Neural cell (in vitro differentiated cells): ENCODE data around the gene OR2H2.

Source experiments
- EZH2 ChIP-seq: fragments of 200-600, 300-800 bp; shearing (Covaris generic), sonication (generic); IDR thresholded peaks from 2 replicates; pipeline ENCODE4 v1.6.1; 2014; ENCODE audit warnings: antibody characterized with exemption, low read length, borderline replicate concordance, mild to moderate bottlenecking; ENCODE audit not compliant: insufficient read depth, poor library complexity, severe bottlenecking
- REST ChIP-seq: IDR thresholded peaks from 2 replicates; pipeline ENCODE4 v1.6.1; 2012; ENCODE audit warnings: borderline replicate concordance
- TAF1 ChIP-seq: IDR thresholded peaks from 2 replicates; pipeline ENCODE4 v1.6.1; 2012; ENCODE audit warnings: low read depth

GRCh38 chr6:29589423-29590048 lies 4.6 kb downstream of the OR2H2 start:
- TF ChIP-seq TAF1 (no peak), EZH2 (no peak), REST (no peak)
